ENCODE results near the gene SMAD3. TPM values are rescaled to one million over a fixed set of nuclear protein-coding genes. Genes with fewer than 3 reads are reported as not detected.

The SMAD3 gene
- total and polyA plus RNA-seq, 10 of the 15 experiments (the other 5 are each of a cell fraction or from before 2014, with no cell fraction given), result 5.6 to 43.2 (median 16.0) TPM

DNA sequence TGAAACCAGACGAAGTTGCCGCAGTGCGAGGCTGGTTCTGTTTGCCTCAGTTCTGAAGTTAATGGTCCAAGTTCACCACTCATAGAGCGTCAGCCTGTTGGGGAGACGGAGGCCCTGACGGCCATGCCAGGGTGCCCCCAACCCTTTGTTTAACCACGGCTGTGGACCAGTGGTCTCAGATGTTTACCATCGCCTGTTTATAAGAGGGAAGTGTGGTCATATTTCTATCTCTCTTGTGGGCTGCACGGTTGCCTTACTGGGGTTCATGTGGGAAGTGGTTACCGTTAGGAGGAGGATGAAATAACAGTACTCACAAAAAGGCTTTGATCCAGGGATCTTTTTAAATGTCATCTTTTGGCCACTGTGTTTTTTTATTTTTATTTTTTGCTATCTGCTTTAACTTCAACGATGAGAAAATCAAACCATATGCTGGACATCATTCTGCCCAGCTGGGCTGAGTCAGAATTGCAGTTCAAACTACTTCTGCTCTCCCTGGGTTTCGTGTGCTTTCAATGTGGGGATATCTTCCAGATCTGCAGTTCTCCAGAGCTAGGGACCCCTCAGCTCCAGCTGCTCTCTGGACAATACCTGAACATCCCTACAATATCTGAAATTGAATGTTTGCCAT lies 17.8 kb downstream of the SMAD3 start (continued):
- TF ChIP-seq NR2F1 (conservative IDR thresholded peaks at IDR 0.05), result no peak
- TF ChIP-seq YBX1 (IDR thresholded peaks at IDR 0.05), result no peak
- TF ChIP-seq, protein P1, sequence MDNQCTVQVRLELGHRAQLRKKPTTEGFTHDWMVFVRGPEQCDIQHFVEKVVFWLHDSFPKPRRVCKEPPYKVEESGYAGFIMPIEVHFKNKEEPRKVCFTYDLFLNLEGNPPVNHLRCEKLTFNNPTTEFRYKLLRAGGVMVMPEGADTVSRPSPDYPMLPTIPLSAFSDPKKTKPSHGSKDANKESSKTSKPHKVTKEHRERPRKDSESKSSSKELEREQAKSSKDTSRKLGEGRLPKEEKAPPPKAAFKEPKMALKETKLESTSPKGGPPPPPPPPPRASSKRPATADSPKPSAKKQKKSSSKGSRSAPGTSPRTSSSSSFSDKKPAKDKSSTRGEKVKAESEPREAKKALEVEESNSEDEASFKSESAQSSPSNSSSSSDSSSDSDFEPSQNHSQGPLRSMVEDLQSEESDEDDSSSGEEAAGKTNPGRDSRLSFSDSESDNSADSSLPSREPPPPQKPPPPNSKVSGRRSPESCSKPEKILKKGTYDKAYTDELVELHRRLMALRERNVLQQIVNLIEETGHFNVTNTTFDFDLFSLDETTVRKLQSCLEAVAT (IDR thresholded peaks at IDR 0.05), result 0 out of 2 replicates have a peak, but pooled peaks have one; percentile 18
- no peak for TF ChIP-seq CBX3 (IDR thresholded peaks at IDR 0.05; ENCODE audit: borderline replicate concordance, low read depth)
- TF ChIP-seq RAD21 (IDR thresholded peaks at IDR 0.05; ENCODE audit: insufficient read depth, low read depth, low read length), result no peak
- TF ChIP-seq NFXL1 (IDR thresholded peaks at IDR 0.05; ENCODE audit: borderline replicate concordance), result no peak
- TF ChIP-seq RAD51 (IDR thresholded peaks at IDR 0.05), result no peak
- TF ChIP-seq CREB1 (IDR thresholded peaks at IDR 0.05; ENCODE audit: low read depth), result no peak
- no peak for TF ChIP-seq EZH2 (IDR thresholded peaks at IDR 0.05; ENCODE audit: borderline replicate concordance, control insufficient read depth, low read depth, low read length)
- TF ChIP-seq RB1 (IDR thresholded peaks at IDR 0.05; ENCODE audit: borderline replicate concordance), result no peak
- TF ChIP-seq, protein P2, sequence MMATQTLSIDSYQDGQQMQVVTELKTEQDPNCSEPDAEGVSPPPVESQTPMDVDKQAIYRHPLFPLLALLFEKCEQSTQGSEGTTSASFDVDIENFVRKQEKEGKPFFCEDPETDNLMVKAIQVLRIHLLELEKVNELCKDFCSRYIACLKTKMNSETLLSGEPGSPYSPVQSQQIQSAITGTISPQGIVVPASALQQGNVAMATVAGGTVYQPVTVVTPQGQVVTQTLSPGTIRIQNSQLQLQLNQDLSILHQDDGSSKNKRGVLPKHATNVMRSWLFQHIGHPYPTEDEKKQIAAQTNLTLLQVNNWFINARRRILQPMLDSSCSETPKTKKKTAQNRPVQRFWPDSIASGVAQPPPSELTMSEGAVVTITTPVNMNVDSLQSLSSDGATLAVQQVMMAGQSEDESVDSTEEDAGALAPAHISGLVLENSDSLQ (IDR thresholded peaks at IDR 0.05), result no peak
- TF ChIP-seq MYB (IDR thresholded peaks at IDR 0.05; ENCODE audit: borderline replicate concordance, low read depth, low read length), result no peak
- TF ChIP-seq, protein P3, sequence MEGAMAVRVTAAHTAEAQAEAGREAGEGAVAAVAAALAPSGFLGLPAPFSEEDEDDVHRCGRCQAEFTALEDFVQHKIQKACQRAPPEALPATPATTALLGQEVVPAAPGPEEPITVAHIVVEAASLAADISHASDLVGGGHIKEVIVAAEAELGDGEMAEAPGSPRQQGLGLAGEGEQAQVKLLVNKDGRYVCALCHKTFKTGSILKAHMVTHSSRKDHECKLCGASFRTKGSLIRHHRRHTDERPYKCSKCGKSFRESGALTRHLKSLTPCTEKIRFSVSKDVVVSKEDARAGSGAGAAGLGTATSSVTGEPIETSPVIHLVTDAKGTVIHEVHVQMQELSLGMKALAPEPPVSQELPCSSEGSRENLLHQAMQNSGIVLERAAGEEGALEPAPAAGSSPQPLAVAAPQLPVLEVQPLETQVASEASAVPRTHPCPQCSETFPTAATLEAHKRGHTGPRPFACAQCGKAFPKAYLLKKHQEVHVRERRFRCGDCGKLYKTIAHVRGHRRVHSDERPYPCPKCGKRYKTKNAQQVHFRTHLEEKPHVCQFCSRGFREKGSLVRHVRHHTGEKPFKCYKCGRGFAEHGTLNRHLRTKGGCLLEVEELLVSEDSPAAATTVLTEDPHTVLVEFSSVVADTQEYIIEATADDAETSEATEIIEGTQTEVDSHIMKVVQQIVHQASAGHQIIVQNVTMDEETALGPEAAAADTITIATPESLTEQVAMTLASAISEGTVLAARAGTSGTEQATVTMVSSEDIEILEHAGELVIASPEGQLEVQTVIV (IDR thresholded peaks at IDR 0.05; ENCODE audit: borderline replicate concordance, partially characterized antibody), result no peak
- TF ChIP-seq, protein P4, sequence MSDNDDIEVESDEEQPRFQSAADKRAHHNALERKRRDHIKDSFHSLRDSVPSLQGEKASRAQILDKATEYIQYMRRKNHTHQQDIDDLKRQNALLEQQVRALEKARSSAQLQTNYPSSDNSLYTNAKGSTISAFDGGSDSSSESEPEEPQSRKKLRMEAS (IDR thresholded peaks at IDR 0.05; ENCODE audit: low read depth, low read length), result no peak
- no peak for TF ChIP-seq ZNF207 (IDR thresholded peaks at IDR 0.05; ENCODE audit: borderline replicate concordance)
- no peak for TF ChIP-seq EGR1 (IDR thresholded peaks at IDR 0.05; ENCODE audit: borderline replicate concordance in 1 of 2, low read depth in 2 of 2, low read length in 2 of 2)
- TF ChIP-seq ZSCAN29 (IDR thresholded peaks at IDR 0.05), result no peak
- TF ChIP-seq, protein P5, sequence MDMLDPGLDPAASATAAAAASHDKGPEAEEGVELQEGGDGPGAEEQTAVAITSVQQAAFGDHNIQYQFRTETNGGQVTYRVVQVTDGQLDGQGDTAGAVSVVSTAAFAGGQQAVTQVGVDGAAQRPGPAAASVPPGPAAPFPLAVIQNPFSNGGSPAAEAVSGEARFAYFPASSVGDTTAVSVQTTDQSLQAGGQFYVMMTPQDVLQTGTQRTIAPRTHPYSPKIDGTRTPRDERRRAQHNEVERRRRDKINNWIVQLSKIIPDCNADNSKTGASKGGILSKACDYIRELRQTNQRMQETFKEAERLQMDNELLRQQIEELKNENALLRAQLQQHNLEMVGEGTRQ (IDR thresholded peaks at IDR 0.05; ENCODE audit: borderline replicate concordance, low read depth, low read length), result no peak
- no peak for TF ChIP-seq ZNF384 (IDR thresholded peaks at IDR 0.05; ENCODE audit: borderline replicate concordance, low read depth, low read length)
- no peak for TF ChIP-seq MTA3 (IDR thresholded peaks at IDR 0.05; ENCODE audit: borderline replicate concordance, low read length)
- peak; percentile 63; the same call in 1 of the 2 replicates for TF ChIP-seq JUNB (IDR thresholded peaks at IDR 0.05)
- no peak for TF ChIP-seq SMC3 (IDR thresholded peaks at IDR 0.05; ENCODE audit: borderline replicate concordance, low read length)
- peak; percentile 72 for TF ChIP-seq EED (IDR thresholded peaks at IDR 0.05; ENCODE audit: low read depth)
- TF ChIP-seq BHLHE40 (IDR thresholded peaks at IDR 0.05; ENCODE audit: borderline replicate concordance in 1 of 2, low read depth in 2 of 2, low read length in 1 of 2), result 0 out of 4 replicates have a peak, but pooled peaks of 1 of the 2 experiments have one; percentile 30
- TF ChIP-seq ASH2L (IDR thresholded peaks at IDR 0.05; ENCODE audit: borderline replicate concordance, low read depth), result no peak
- TF ChIP-seq RBBP5 (conservative IDR thresholded peaks at IDR 0.05), result no peak
